Mesenchymal stem cell (in vitro differentiated cells and primary cell): ENCODE results near the gene SMIM44.
"Not testable (repeated sequence)": the region's sequence is repeated elsewhere in the genome, so short reads cannot be mapped to it uniquely, and the experiment has no call there.

Source experiments
- DNase-seq: peaks from one replicate; pipeline ENCODE4 v3.0.0-alpha.2; 2013
- H2AFZ ChIP-seq: one replicate; pipeline ENCODE4 v1.6.1; 2013; ENCODE audit warnings: low read depth, mild to moderate bottlenecking, control low read depth, inconsistent platforms, low read length, moderate library complexity
- H2AK5ac ChIP-seq: 2 replicates; pipeline ENCODE4 v1.6.1; 2013; ENCODE audit warnings: low read length, moderate library complexity, mild to moderate bottlenecking, inconsistent platforms; ENCODE audit not compliant: severe bottlenecking
- H2BK120ac ChIP-seq: one replicate; pipeline ENCODE4 v1.6.1; 2013; ENCODE audit warnings: low read depth, mild to moderate bottlenecking, inconsistent platforms, low read length, moderate library complexity
- H2BK12ac ChIP-seq, 2 experiments: one replicate each; pipeline ENCODE4 v1.6.1; 2013; ENCODE audit warnings: inconsistent platforms in 2 of 2, low read length in 2 of 2, mild to moderate bottlenecking in 2 of 2, moderate library complexity in 2 of 2, control low read depth in 1 of 2
- H2BK15ac ChIP-seq: one replicate; pipeline ENCODE4 v1.6.1; 2013; ENCODE audit warnings: mild to moderate bottlenecking, low read depth, inconsistent platforms; ENCODE audit not compliant: poor library complexity, severe bottlenecking
- H2BK5ac ChIP-seq: 2 replicates; pipeline ENCODE4 v1.6.1; 2013; ENCODE audit warnings: low read depth, mild to moderate bottlenecking, low read length, control low read depth, inconsistent platforms; ENCODE audit not compliant: poor library complexity, severe bottlenecking
- H3K14ac ChIP-seq, 2 experiments: one replicate each; pipeline ENCODE4 v1.6.1; 2013; ENCODE audit warnings: inconsistent platforms in 2 of 2, low read length in 2 of 2, control low read depth in 1 of 2, mild to moderate bottlenecking in 1 of 2, moderate library complexity in 1 of 2
- H3K18ac ChIP-seq, 2 experiments: one replicate each; pipeline ENCODE4 v1.6.1; 2013; ENCODE audit warnings: inconsistent platforms in 2 of 2, low read length in 2 of 2, control low read depth in 1 of 2, low read depth in 1 of 2, mild to moderate bottlenecking in 1 of 2
- H3K23ac ChIP-seq, 2 experiments: one replicate each; pipeline ENCODE4 v1.6.1; 2013; ENCODE audit warnings: inconsistent platforms in 2 of 2, low read length in 2 of 2, mild to moderate bottlenecking in 2 of 2, moderate library complexity in 2 of 2, control low read depth in 1 of 2
- H3K27ac ChIP-seq: 2 replicates; pipeline ENCODE4 v1.5.1; 2013; ENCODE audit warnings: mild to moderate bottlenecking, moderate library complexity, low read length, control low read depth, inconsistent platforms; ENCODE audit not compliant: poor library complexity, severe bottlenecking
- H3K27me3 ChIP-seq, 2 experiments: 2 replicates each; pipeline versions ENCODE4 v1.6.1 to v1.7.0; 2013; ENCODE audit warnings: low read length in 2 of 2, mild to moderate bottlenecking in 2 of 2, moderate library complexity in 2 of 2, control low read depth in 1 of 2, inconsistent platforms in 1 of 2; ENCODE audit not compliant: control insufficient read depth in 1 of 2, insufficient read depth in 1 of 2
- H3K36me3 ChIP-seq, 2 experiments: 2 replicates each; pipeline versions ENCODE4 v1.6.1 to v1.7.0; 2013; ENCODE audit warnings: low read length in 2 of 2, control low read depth in 1 of 2, inconsistent platforms in 1 of 2, low read depth in 1 of 2, mild to moderate bottlenecking in 1 of 2; ENCODE audit not compliant: insufficient read depth in 2 of 2, control insufficient read depth in 1 of 2
- H3K4ac ChIP-seq, 2 experiments: one replicate each; pipeline ENCODE4 v1.6.1; 2013; ENCODE audit warnings: inconsistent platforms in 2 of 2, low read length in 2 of 2, mild to moderate bottlenecking in 2 of 2, moderate library complexity in 2 of 2, control low read depth in 1 of 2, low read depth in 1 of 2
- H3K4me1 ChIP-seq: 2 replicates; pipeline ENCODE4 v1.6.1; 2013; ENCODE audit warnings: low read depth, low read length, control low read depth; ENCODE audit not compliant: control insufficient read depth, insufficient read depth
- H3K4me2 ChIP-seq: 2 replicates; pipeline ENCODE4 v1.6.1; 2013; ENCODE audit warnings: low read length, mild to moderate bottlenecking, inconsistent platforms; ENCODE audit not compliant: poor library complexity, severe bottlenecking
- H3K4me3 ChIP-seq, 2 experiments: 2 replicates each; pipeline versions ENCODE4 v1.5.1 to v1.7.0; 2013; ENCODE audit warnings: low read length in 2 of 2, mild to moderate bottlenecking in 2 of 2, control low read depth in 1 of 2, low read depth in 1 of 2; ENCODE audit not compliant: insufficient read depth in 1 of 2
- H3K79me1 ChIP-seq: replicated peaks from 2 replicates; pipeline ENCODE4 v1.6.1; 2013; ENCODE audit warnings: mild to moderate bottlenecking, control low read depth, low read length, inconsistent platforms; ENCODE audit not compliant: poor library complexity, severe bottlenecking
- H3K9ac ChIP-seq: 2 replicates; pipeline ENCODE4 v1.7.0; 2013; ENCODE audit warnings: mild to moderate bottlenecking, low read length, moderate library complexity
- H3K9me3 ChIP-seq: 2 replicates; pipeline ENCODE4 v1.7.0; 2013; ENCODE audit warnings: mild to moderate bottlenecking, low read length; ENCODE audit not compliant: control insufficient read depth
- H4K8ac ChIP-seq: one replicate; pipeline ENCODE4 v1.6.1; 2013; ENCODE audit warnings: inconsistent platforms, mild to moderate bottlenecking, low read length, moderate library complexity
- H4K91ac ChIP-seq: one replicate; pipeline ENCODE4 v1.6.1; 2013; ENCODE audit warnings: mild to moderate bottlenecking, low read length, inconsistent platforms
- whole genome bisulfite sequencing: methylation state at CpG from one replicate; pipeline ENCODE4 v1.1.7; 2013; ENCODE audit warnings: mixed read lengths; 5-methylcytosine and 5-hydroxymethylcytosine counted together

The SMIM44 gene

DNA sequence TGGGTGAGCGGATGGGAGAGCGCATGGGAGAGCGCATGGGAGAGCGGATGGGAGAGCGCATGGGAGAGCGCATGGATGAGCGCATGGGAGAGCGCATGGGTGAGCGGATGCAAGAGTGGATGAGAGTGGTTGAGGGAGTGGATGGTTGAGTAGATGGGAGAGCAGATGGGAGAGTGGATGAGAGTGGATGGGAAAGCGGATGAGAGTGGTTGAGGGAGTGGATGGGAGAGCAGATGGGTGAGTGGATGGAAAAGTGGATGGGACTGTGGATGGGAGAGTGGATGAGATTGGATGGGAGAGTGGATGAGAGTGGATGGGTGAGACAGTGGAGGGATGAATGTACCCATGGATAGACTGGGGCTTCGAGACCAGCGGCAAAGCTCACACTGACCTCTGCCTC lies 47.1 kb upstream of the SMIM44 start:
- H3K23ac ChIP-seq: no peak overlapping the region
- H3K14ac ChIP-seq: no peak overlapping the region
- no peak overlapping the region for H4K8ac ChIP-seq
- H3K27me3 ChIP-seq: no peaks in the 10 kb centered on the region
- H3K4ac ChIP-seq: no peak overlapping the region
- no peaks in the 10 kb centered on the region for H3K9me3 ChIP-seq
- peaks cover 29% of the 10 kb centered on the region for H3K79me1 ChIP-seq
- H2BK5ac ChIP-seq: no peak overlapping the region
- H3K4me3 ChIP-seq: no peak overlapping the region
- no peak overlapping the region for H3K18ac ChIP-seq
- H4K91ac ChIP-seq: no peak overlapping the region
- H3K9ac ChIP-seq: no peak overlapping the region
- no peak overlapping the region for H2AFZ ChIP-seq
- H3K4me1 ChIP-seq: peaks cover 6% of the 10 kb centered on the region
- H2BK12ac ChIP-seq: no peak overlapping the region
- H3K4me2 ChIP-seq: no peak overlapping the region
- H3K27ac ChIP-seq: no peak overlapping the region
- no peak overlapping the region for H2BK120ac ChIP-seq
- over 99% methylated on average over 12 of the region's 12 CpGs for WGBS
- no peak for DNase-seq
- no peak overlapping the region for H2AK5ac ChIP-seq
- H3K36me3 ChIP-seq: peaks cover 73 to 89% of the 10 kb centered on the region in 2 experiments
- no peak overlapping the region for H2BK15ac ChIP-seq

DNA sequence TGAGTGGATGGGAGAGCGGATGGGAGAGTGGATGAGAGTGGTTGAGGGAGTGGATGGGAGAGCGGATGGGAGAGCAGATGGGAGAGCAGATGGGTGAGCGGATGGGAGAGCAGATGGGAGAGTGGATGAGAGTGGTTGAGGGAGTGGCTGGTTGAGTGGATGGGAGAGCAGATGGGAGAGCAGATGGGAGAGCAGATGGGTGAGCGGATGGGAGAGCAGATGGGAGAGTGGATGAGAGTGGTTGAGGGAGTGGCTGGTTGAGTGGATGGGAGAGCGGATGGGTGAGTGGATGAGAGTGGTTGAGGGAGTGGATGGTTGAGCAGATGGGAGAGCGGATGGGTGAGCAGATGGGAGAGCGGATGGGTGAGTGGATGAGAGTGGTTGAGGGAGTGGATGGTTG lies 46.1 kb upstream of the SMIM44 start:
- not testable (repeated sequence) for DNase-seq, H2AFZ ChIP-seq, H3K9me3 ChIP-seq, H2BK15ac ChIP-seq, H3K27me3 ChIP-seq, H3K4me3 ChIP-seq, H4K91ac ChIP-seq, H3K23ac ChIP-seq, H4K8ac ChIP-seq, H2BK5ac ChIP-seq, H3K4me1 ChIP-seq, H3K4ac ChIP-seq, H3K4me2 ChIP-seq, H3K18ac ChIP-seq, H3K9ac ChIP-seq, H2BK120ac ChIP-seq, H3K27ac ChIP-seq, H2AK5ac ChIP-seq, H2BK12ac ChIP-seq, H3K14ac ChIP-seq
- 100% methylated on average over 7 of the region's 7 CpGs for WGBS
- Histone ChIP-seq H3K36me3 (peaks cover 71 to 88% of the 10 kb centered on the region in 2 experiments), H3K79me1 (peaks cover 36% of the 10 kb centered on the region)

DNA sequence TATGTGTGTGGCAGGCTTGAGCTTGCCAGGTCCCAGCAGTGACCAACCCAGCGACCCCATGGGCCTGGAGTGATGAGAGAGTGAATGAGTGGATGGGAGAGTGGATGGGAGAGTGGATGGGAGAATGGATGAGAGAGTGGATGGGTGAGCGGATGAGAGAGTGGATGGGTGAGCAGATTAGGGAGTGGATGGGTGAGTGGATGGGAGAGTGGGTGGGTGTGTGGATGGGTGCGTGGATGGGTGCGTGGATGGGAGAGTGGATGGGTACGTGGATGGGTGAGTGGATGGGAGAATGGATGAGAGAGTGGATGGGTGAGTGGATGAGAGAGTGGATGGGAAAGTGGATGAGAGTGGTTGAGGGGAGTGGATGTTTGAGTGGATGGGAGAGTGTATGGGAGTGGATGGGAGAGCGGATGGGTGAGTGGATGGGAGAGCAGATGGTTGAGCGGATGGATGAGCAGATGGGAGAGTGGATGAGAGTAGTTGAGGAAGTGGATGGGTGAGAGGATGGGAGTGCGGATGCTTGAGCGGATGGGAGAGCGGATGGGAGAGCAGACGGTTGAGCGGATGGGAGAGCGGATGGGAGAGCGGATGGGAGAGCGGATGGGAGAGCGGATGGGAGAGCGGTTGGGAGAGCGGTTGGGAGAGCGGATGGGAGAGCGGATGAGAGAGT lies 45.4 kb upstream of the SMIM44 start:
- Histone ChIP-seq H3K9me3 (no peaks in the 10 kb centered on the region), H3K23ac (no peak overlapping the region), H3K4me2 (no peak overlapping the region), H2BK120ac (no peak overlapping the region), H3K36me3 (peaks cover 71 to 88% of the 10 kb centered on the region in 2 experiments), H3K4ac (no peak overlapping the region), H2AFZ (no peak overlapping the region), H4K91ac (no peak overlapping the region), H3K14ac (no peak overlapping the region), H2BK15ac (no peak overlapping the region), H3K27me3 (no peaks in the 10 kb centered on the region), H2AK5ac (no peak overlapping the region), H3K4me3 (no peak overlapping the region), H3K18ac (no peak overlapping the region), H2BK5ac (no peak overlapping the region), H2BK12ac (no peak overlapping the region), H3K27ac (no peak overlapping the region), H3K4me1 (peaks cover 8% of the 10 kb centered on the region), H4K8ac (no peak overlapping the region), H3K9ac (no peak overlapping the region), H3K79me1 (peaks cover 41% of the 10 kb centered on the region)
- DNase-seq: no peak
- WGBS: 97% methylated on average over 20 of the region's 20 CpGs

DNA sequence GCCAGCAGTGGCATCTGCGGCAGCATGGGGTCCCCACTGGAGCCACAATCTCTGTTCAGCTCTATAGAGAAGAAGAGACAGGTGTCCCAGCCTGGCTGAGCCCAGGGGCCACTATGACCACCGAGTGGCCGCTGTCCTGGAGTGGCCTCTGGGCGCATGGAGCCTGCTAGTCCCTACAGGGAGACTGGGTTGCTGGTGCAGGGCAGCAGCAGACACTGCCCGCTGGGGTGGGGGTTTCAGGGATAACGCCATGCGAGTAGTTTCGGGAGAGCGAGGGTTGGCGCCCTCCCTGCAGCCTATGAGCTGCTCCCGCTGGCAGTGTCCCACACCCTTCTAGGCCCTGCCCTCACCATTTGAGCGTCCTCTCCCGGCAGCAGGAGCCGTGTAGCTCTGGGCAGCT lies 44.8 kb upstream of the SMIM44 start:
- Histone ChIP-seq H3K4me3 (no peak overlapping the region), H2AFZ (no peak overlapping the region), H3K36me3 (peaks cover 70 to 88% of the 10 kb centered on the region in 2 experiments), H3K4me2 (no peak overlapping the region), H2BK12ac (no peak overlapping the region), H3K18ac (no peak overlapping the region), H4K8ac (no peak overlapping the region), H3K23ac (no peak overlapping the region), H3K4ac (no peak overlapping the region), H3K4me1 (peaks cover 8% of the 10 kb centered on the region), H3K9ac (no peak overlapping the region), H3K79me1 (peaks cover 42% of the 10 kb centered on the region), H2BK5ac (no peak overlapping the region), H4K91ac (no peak overlapping the region), H2BK15ac (no peak overlapping the region), H3K9me3 (no peaks in the 10 kb centered on the region), H2AK5ac (no peak overlapping the region), H3K27ac (no peak overlapping the region), H3K27me3 (no peaks in the 10 kb centered on the region), H3K14ac (no peak overlapping the region), H2BK120ac (no peak overlapping the region)
- DNase-seq: no peak
- 98% methylated on average over 14 of the region's 14 CpGs for WGBS
